HepG2 (cell line): Measurements from ENCODE around the gene SPRED2. TPM values are rescaled to one million over a fixed set of nuclear protein-coding genes. Genes with fewer than 3 reads are reported as not detected.

Experiments used
- ATF6 ChIP-seq: sonication (generic); formaldehyde crosslinking; conservative IDR thresholded peaks from 2 replicates; pipeline ENCODE4 v1.4.0; 2020; ENCODE audit warnings: missing genetic modification reagents
- BCLAF1 ChIP-seq: fragments of 450-650 bp; IDR thresholded peaks from 2 replicates; pipeline ENCODE4 v1.6.1; 2017; ENCODE audit warnings: mild to moderate bottlenecking
- CREB3 ChIP-seq: sonication (generic); formaldehyde crosslinking; IDR thresholded peaks from 2 replicates; pipeline ENCODE4 v1.5.0; 2020; ENCODE audit warnings: missing genetic modification reagents
- CSRNP1 ChIP-seq: sonication (generic); formaldehyde crosslinking; IDR thresholded peaks from 2 replicates; pipeline ENCODE4 v1.8.1; 2023; ENCODE audit warnings: mild to moderate bottlenecking, missing genetic modification reagents
- ELF1 ChIP-seq: sonication (generic); formaldehyde crosslinking; IDR thresholded peaks from 2 replicates; pipeline ENCODE4 v1.4.0; 2020; ENCODE audit warnings: missing genetic modification reagents
- HNRNPL ChIP-seq: fragments of 200-400 bp; formaldehyde crosslinking; IDR thresholded peaks from 2 replicates; pipeline ENCODE4 v1.6.1; 2017; ENCODE audit warnings: mild to moderate bottlenecking, low read depth, low read length
- LCORL ChIP-seq, 2 experiments: fragments of 450-650 bp in 1 of 2; sonication (generic) in 1 of 2; formaldehyde crosslinking in 1 of 2; IDR thresholded peaks; 2 replicates each; pipeline versions ENCODE4 v1.5.0 to v1.6.1; 2017 to 2020; ENCODE audit warnings: antibody characterized with exemption in 1 of 2, missing genetic modification reagents in 1 of 2
- NFYC ChIP-seq: IDR thresholded peaks from 2 replicates; pipeline ENCODE4 v1.6.1; 2016; ENCODE audit warnings: missing genetic modification reagents, missing compliant biosample characterization
- NR2F6 ChIP-seq, 2 experiments: IDR thresholded peaks; 2 replicates each; pipeline ENCODE4 v1.6.1; 2016; ENCODE audit warnings: antibody characterized with exemption in 1 of 2, mild to moderate bottlenecking in 1 of 2
- TFDP2 ChIP-seq: sonication (generic); formaldehyde crosslinking; IDR thresholded peaks from 2 replicates; pipeline ENCODE4 v1.4.0; 2020; ENCODE audit warnings: missing genetic modification reagents
- ZBTB39 ChIP-seq: sonication (generic); formaldehyde crosslinking; IDR thresholded peaks from 2 replicates; pipeline ENCODE4 v1.5.0; 2020; ENCODE audit warnings: missing genetic modification reagents
- ZFAT ChIP-seq: sonication (generic); formaldehyde crosslinking; conservative IDR thresholded peaks from 2 replicates; pipeline ENCODE4 v1.8.1; 2023; ENCODE audit warnings: missing genetic modification reagents, inconsistent platforms
- ZNF275 ChIP-seq: sonication (generic); formaldehyde crosslinking; IDR thresholded peaks from 2 replicates; pipeline ENCODE4 v1.8.0; 2022; ENCODE audit warnings: missing genetic modification reagents, mild to moderate bottlenecking, inconsistent platforms, borderline replicate concordance
- ZNF333 ChIP-seq: sonication (generic); formaldehyde crosslinking; IDR thresholded peaks from 2 replicates; pipeline ENCODE4 v1.4.0; 2020; ENCODE audit warnings: mild to moderate bottlenecking, missing genetic modification reagents, borderline replicate concordance
- ZNF768 ChIP-seq: sonication (generic); formaldehyde crosslinking; IDR thresholded peaks from 2 replicates; pipeline ENCODE4 v1.4.0; 2020; ENCODE audit warnings: missing genetic modification reagents
- ZSCAN31 ChIP-seq: sonication (generic); formaldehyde crosslinking; IDR thresholded peaks from 2 replicates; pipeline ENCODE4 v1.5.0; 2020; ENCODE audit warnings: low read depth, mild to moderate bottlenecking, missing genetic modification reagents
- polyA plus RNA-seq, 8 experiments: library from polyadenylated mRNA; depleted of rRNA in 3 of 8; stranded (reverse) in 7 of 8; unstranded in 1 of 8; fragments of >200 nt; fragmentation: Illumina TruSeq in 4 of 8; extraction: Trizol in 4 of 8; gene quantifications; 2 replicates each; pipeline versions ENCODE4 v1.2.1 to v1.2.3, GENCODE V29; 2011 to 2016; ENCODE audit warnings: low read depth in 4 of 8, missing spikeins in 1 of 8, mixed read lengths in 1 of 8; ENCODE audit not compliant: insufficient read depth in 1 of 8
- total RNA-seq, 5 experiments: library from RNA; depleted of rRNA; stranded (reverse); fragments of >200 nt; fragmentation: Illumina TruSeq; extraction: Trizol; gene quantifications; 2 replicates each; pipeline ENCODE4 v1.2.3, GENCODE V29; 2016; ENCODE audit warnings: low read depth in 1 of 5

SPRED2 gene
- total and polyA plus RNA-seq, 2 of the 13 experiments (the other 11 are each of a cell fraction or from before 2014, with no cell fraction given), result 13.0 to 37.0 TPM

- no peak for TF ChIP-seq HNRNPL
- TF ChIP-seq NFYC (CRISPR knock-in tag), result peak; percentile 36; the same call in 1 of the 2 replicates
- TF ChIP-seq ZFAT (CRISPR knock-in tag), result no peak
- peak; percentile 40; the same call in 1 of the 2 replicates for TF ChIP-seq ZBTB39 (CRISPR knock-in tag)
- no peak for TF ChIP-seq CREB3 (CRISPR knock-in tag)
- no peak for TF ChIP-seq BCLAF1
- TF ChIP-seq CSRNP1 (CRISPR knock-in tag), result peak; percentile 83; the same call in 1 of the 2 replicates
- TF ChIP-seq NR2F6 (IDR thresholded peaks at IDR 0.05), result peak; percentile 87
- peak; percentile 93 for TF ChIP-seq NR2F6 (CRISPR knock-in tag; IDR thresholded peaks at IDR 0.05)
- TF ChIP-seq ZNF768, result no peak
- TF ChIP-seq ELF1 (CRISPR knock-in tag), result peak; percentile 57
- 0 out of 2 replicates have a peak, but pooled peaks have one; percentile 41 for TF ChIP-seq TFDP2 (CRISPR knock-in tag)
- peak; percentile 88; the same call in 1 of the 2 replicates for TF ChIP-seq ATF6 (CRISPR knock-in tag)
- peak; percentile 84; the same call in 1 of the 2 replicates for TF ChIP-seq ZSCAN31 (CRISPR knock-in tag)
- peak; percentile 96 for TF ChIP-seq LCORL (IDR thresholded peaks at IDR 0.05)
- TF ChIP-seq LCORL (CRISPR knock-in tag; IDR thresholded peaks at IDR 0.05), result peak; percentile 99
- peak; percentile 96; the same call in 1 of the 2 replicates for TF ChIP-seq ZNF275 (CRISPR knock-in tag)
- TF ChIP-seq ZNF333 (CRISPR knock-in tag), result no peak
Observed at GRCh38 chr2:65373365-65373918, 59.0 kb downstream of the SPRED2 start (continued).
